DMS79 treated with DMSO at 0.1 percent for 48 hours (cell line): ENCODE data around the gene C16orf74.

Experiments used
- DNase-seq: peaks from one replicate; lab custom pipeline; 2025; lab: John Stamatoyannopoulos, UW

Gene C16orf74

DNA sequence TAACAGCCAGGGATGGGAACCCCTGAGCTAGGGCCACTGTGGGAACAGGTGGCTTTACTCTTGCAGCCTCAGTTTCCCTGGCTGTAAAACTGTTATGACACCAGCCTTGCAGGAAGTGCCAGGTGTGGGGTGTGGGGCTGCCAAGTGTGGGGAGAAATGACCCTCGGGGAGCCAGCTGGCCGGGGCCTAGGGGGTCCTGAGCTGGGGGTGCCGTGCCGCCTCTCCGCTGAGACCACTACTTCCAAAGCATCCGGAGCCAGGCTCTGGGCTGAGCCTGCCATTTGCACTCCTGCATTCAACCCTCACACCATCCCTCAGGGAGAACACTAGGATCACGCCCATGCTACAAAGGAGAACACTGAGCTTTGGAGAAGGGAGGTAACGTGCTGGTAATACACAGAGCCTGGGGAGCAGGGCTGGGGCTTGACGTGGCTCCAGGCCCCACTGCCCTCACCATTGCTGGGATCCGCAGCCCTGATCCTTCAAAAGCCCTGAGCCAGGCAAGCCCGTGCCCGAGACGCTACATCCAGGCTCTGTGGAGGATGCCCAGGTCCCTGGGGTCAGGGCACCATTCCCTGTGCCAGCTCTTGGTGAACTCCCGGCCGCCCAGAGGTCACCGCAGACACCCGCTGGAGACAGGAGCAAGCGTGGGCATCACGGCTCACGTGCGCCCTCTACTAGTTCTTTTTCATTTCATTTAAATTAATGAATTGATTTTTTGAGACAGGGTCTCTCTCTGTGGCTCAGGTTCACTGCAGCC is 33.3 kb downstream of the C16orf74 start:
- DNase-seq = peak; percentile 41

DNA sequence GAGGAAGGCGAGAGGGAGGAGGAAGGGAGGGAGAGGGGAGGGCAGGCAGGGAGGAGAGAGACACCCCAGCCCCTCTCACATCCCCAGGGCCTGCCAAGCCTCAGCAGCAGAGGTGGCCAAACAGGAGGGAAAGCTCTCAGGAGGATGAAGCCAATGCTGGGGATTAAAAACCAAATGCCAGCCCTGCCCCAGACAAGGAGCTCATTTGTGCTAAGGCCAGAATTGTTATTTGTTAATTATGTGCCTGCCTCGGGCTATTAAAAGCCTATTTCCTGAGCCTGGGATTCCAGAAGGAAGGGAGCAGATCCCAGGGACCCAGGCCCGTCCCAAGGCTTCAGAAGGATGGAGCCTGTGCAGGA is 34.2 kb downstream of the C16orf74 start:
- DNase-seq = peak; percentile 4

DNA sequence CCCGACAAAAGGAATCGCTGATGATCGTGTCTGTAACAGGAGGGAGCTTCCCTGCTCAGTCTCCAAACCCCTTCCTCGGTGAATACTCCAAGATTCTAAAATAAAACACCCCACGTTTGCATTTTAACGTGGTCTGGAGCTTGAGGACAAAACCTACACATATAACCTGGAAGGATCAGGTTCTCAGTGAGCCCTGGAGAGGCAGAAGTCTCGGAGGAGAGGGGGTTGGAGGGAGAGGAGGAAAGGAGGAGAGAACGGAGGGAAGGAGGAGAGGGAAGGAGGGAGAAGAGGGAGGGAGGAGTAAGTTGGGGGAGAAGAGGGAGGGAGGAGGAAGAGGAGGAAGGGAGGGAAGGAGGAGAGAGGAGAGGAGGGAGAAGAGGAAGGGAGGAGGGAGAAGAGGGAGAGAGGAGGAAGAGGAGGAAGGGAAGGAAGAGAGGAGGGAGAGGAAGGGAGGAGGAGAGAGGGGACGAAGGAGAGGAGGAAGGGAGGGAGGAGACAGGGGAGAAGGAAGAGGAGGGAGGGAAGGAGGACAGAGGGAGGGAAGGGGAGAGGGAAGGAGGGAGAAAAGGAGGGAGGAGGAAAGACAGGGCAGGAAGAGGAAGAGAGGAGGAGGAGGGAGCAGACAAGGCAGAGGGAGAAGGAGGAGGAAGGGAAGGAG is 34.7 kb downstream of the C16orf74 start:
- no peak for DNase-seq

DNA sequence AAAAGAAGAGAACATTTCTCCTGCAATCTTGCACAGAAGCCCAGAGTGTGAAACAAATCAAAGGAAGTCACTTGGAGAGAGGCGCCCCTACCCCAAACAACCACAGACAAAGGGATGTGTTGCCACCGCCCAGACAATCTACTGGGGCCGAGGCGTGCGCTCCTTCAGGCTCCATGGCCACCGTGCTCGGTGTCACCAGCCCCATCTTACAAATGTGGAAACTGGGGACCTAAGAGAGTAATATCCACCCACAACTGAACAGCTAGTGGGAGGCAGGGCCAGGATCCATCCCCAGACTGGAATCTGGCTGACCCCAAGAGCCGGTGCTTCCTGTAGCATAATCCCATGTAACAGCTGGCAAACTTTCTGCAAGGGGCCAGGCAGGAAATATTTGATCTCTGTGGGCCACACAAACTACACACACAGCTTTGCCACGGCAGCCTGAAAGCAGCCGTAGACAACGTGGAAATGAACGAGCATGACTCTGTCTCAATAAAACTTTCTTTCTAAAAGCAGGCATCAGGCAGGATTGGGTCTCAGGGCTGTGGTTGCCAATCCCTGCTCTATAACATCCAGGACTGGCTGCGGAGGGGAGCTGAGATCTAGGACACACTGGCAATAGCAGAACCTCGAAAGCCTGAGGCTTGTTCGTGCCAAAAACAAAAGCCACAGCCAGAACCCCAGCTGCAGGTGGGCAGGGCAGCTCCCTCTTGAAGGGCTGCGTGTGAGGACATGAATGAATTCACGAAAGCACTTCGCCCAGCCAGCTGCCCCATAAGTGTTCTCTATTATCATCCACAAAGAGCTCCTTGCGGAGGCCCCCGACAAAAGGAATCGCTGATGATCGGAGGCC is 35.5 kb downstream of the C16orf74 start:
- peak; percentile 85 for DNase-seq

DNA sequence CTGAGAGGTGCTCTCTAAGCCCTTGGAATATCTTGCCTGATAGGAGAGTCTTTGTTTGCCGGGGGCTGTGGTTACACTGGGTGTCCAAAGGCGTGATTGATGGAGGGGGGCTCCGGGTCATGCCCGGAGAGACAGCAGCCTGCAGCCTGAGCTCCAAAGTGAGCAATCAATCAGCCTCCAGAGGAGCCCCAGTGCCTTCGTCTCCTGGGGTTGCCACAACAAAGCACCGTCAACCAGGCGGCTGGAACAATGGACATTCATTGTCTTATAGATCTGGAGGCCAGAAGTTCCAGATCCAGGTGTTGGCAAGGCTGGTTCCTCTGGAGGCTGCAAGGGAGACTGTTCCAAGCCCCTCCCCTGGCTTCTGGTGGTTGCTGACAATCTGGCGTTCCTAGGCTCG is 38.1 kb downstream of the C16orf74 start:
- no peak for DNase-seq

DNA sequence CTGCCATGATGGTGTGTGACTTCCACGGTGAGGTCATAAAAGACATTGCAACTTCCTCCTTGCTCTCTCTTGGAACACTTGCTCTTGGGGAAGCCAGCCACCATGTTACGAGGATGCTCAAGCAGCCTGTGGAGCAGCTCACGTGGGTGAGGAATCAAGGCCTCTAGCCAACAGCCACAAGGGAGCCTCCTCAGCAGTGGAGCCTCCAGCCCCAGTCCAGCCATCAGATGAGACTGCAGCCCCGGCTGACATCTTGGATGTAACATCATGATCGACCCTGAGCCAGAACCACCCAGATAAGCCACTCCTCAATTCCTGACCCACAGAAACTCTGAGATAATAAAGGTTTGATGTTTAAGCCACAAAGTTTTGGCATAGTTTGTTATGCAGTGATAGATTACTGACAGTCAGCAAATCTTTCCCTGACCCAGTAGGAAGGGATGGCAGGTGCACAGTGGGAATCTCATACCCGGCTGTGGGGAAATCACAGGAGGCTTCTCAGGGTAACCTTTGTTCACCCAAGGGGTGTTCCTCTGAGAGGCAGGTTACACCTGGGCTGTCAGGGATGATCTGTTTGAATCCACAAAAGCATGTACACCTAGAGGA is 38.8 kb downstream of the C16orf74 start:
- DNase-seq = no peak

DNA sequence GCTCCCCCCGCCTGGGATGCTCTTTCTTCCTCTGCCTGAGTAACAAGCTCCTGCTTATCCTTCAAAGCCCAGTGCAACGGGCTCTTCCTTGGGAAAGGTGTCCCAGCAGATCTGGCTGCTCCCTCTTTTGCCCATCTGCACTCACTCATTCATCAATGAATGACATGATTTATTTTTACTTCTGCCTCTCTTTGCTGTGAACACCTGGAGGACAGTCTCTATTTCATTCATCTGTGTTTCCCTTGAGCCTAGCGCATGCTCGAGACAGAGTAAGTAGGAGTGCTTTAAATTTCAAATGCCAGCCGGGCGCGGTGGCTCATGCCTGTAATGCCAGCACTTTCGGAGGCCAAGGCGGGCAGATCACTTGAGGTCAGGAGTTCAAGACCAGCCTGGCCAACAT is 40.2 kb downstream of the C16orf74 start:
- DNase-seq = no peak

DNA sequence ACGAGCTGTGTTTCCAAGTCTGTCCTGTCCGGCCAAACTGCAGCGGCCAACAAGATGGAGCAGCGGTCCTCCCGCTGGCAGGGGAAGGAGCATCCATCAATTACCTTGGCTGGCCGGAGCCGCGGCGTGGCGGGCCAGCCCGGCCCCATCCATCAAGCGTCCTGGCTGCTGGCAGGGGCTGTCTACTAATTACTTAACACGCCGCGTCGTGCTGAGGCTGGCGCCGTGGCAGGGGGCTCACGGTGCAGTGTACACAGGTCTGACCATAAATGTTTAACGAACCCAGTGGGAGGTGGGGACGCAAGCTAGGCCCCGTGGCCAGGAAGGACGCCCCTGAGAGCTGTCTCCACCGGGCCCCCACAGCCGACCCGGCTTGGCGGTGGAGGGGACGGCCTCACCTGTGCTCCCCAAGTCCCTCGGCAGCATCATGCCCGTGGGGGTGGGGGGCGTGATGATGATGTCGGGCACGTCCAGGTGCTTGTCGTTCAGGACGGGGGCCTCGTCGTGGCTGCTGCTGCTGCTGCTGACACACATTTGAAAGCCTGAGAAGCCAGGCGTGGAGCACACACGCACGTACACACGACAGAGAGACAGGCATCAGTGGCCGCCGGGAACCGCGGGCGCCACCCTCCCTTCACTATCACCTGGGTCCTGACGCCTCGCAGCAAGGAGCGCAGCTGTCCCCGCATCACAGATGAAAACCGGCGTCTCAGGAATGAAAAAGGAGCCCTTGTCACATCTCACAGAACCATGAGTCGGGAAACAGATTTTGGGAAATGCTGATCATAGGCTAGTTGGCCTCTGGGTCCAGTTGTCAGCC is 40.9 kb downstream of the C16orf74 start:
- DNase-seq = no peak

DNA sequence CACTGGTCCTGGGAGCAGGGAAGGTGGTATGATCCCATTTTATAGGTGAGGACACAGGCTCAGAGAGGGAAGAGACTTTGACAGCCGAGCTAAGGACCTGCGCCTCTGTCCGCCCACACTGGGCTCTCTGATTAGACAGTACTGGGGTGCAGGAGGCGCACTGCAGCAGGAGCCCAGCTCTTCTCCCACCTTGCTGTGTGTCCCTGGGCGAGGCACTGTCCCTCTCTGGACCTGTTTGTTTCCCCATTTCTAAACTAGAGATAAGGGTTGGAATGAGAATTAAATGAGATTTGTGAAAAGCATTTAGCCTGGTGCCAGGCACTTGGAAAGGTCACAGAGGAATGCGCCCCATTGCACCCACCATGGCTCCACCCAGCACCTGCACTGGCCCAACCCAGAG is 42.6 kb downstream of the C16orf74 start:
- DNase-seq = no peak

DNA sequence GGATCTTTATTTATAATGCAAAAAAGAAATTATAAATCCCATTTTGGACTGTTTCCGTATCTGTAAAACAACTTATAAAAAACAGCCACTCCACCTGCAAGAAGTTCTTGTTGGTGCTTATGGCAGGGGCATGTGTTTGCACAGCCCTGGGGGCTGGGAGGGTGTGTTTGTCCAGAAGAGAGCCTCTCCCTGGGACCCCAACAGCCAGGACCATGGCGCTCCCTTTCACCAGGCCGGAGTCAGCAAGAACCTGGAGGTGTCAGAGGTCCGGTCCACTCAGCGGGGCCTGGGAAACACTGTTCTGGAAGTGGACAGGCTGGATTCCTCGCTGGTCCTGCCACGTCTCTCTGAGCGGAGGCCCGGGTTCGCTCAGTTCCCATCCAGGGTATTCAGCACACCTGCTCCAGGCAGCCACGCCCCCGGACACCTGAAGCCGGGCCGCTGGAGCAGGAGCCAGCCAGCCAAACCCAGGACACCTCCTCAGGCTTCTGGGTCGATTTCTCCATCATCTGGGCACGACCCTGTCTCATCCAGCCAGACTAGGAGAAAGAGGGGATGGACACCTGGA is 43.3 kb downstream of the C16orf74 start:
- DNase-seq = peak; percentile 29

DNA sequence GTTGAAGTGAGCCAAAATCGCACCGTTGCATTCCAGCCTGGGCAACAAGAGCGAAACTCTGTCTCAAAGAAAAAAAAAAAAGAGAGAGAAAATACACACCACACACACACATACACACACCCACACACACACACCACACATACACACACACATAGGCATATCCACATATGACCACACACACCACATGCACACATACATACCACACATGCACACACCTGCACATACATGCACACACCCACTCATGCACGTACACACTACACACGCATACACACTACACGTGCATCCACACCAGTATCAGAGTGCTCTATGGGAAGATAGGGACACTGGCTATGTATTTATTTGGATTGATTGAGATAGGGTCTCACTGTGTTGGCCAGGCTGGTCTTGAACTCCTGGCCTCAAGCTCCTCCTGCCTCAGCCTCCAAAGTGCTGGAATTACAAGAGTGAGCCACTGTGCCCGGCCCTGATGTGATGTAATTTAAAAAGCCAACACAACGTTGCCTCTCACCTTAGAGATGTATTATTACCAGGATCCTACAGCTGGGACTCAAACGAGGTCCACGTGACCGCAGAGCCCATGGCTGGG is 44.4 kb downstream of the C16orf74 start:
- DNase-seq = no peak

DNA sequence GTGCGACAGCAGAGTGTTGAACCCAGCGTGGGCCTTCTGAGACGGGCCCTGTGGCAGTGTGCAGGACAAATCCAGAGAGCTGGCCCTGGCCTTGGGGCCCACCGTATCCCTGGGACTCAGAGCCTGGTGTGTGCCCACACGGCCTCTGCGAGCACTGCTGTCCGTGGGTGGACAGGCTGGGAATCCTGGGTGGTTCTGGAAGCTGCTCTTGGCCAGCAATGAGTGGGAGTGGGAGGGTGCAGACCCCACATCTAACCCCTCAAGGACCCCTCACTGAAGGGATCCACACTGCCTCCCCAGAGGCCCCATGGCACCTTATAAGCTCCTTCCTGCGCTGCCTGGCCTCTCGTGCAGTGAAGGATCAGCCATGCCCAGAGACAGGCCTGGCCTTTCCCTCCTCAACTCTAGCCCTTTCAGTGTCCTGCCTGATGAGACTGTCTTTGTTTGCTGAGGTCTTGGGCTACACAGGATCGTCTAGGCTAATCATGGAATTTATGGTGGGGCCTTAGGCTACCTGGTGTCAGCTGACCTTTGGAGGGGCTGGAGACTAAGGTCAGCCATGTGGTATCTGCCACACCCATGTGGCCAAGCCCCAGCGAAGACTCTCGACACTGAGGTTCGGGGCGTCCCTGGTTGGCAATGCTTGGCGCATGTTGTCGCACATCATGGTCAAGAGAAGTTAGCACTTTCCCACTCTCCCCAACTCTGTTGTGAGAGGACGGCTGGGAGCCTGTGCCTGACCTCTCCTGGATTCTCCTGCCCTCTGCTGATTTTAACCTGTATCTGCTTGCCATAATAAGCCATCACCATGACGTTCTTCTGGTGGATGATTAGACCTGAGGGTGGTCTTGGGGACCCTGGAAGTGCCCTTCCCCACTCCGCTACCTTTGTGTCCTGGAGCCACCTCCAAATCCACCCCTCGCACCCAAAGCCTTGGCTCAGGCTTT is 45.7 kb downstream of the C16orf74 start:
- no peak for DNase-seq

DNA sequence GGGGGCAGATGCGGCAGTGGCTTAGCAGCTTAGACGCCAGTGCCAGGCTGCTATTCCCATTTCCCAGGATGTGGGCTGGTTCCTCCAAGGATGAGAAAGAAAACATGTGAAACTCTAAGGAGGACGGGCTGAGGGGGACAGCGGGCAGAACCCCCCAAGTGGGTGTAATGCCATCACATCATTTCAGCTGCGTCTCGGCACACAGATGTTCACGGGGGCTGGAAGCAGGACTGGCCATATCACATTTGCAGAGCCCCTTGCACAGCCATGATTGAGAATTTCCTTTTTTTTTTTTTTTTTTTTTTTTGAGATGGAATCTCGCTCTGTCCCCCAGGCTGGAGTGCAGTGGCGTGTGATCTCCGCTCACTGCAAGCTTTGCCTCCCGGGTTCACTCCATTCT is 46.9 kb downstream of the C16orf74 start:
- no peak for DNase-seq

DNA sequence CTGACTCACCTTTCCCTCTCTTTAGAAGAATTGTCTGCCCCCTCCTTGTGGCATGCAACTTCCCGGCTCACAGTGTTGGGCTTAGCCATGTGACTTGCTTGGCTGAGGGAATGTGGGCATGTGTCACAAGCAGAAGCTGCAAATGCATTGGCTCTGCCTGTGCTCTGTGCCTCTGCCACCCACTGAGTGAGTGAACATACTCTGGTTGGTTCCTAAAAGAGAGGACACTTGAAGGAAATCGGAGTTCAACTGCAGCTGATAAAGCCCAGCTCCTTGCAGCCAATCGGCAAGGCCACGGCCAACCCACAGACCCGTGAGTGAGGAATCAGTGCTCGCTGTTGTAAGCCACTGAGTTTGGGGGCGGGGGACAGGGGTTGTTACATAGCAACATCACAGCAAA is 51.3 kb downstream of the C16orf74 start:
- DNase-seq = no peak

DNA sequence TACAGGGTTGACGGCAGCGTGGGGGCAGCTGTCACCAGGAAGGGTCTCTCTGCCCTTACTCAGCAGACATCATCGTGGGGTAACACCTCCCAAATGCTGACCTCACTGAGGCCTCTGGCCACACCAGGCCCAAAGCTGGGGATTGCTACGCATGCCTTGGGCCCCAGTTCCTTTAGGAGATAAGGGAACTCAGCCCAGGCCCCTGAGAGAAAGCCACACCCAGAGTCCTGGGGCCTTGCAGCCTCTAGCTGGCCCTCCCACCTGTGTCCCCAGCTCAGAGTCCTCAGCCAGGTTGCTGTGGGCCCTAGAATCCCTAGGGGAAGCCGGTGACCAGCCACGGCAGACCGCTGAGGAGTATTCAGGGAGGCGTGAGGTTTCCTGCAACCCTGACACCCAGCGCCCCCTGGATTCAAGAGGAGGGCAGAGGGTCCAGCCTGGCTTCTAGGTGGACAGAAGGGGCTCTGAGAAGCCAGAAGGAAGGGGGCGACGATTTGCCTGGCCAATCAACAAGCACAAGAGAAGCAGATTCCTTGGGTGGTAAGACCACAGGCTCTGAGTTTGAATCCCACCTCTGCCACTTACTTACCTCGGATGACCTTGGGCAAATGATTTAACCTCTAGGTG is 51.8 kb downstream of the C16orf74 start:
- DNase-seq = no peak

DNA sequence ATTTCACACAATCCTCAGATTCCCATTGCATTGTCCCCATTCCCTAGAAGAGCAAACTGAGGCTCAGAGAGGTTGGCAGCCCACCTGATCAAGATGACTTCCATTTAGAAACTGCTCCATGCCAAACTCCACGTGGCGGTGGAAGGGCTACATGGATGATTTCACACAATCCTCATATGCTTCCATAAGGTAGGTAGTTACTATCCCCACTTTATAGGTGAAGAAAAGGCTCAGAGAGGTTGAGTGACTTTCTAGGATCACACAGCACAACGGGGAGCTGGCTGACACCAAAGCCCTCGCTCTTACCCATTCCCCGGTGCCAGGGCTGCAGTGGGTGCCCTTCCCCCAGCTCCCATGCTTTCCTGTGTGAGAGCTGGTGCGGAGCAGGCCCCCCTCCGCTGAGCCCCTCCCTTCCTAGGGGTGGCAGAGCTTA is 52.4 kb downstream of the C16orf74 start:
- no peak for DNase-seq

DNA sequence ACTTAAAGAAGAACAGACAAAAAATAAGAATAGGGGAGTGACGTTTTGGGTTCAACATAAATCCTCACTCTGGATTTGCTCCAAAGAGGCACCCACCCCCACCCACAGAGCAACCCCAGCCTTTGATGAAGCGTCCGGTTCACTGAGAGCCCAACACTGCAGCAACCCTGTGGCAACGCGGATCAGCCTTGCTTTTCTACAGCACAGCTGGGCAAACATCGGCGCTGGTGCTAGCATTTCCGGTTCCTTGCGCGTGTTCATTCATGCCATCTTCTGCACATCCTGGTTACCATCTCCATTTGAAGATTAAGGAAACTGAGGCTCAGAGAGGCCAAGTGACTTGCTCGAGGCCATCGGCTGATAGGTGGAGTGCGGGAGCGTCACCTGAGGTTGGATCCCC is 53.5 kb downstream of the C16orf74 start:
- no peak for DNase-seq

DNA sequence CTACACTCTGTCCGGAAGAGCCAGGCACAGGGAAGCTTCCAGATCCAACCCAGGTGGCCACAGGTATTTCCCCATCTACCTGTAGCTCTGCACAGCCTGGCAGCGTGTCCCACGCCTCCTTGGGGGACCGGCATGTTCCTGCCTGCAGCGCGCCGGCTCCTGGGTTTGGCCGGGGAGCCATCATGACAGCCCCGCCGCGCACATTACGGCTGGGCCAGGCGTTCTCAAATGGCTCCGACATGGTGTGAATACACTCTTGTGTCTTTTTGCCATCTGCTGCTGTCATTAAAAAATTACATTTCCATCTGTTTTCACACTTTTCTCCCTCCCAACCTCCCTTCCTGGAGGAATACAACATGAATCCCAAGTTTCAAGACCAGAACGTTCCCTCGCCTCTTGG is 54.1 kb downstream of the C16orf74 start:
- no peak for DNase-seq
